Nephron progenitor cell (in vitro differentiated cells): Measurements from ENCODE around the gene UIMC1.
"Not testable (repeated sequence)": the region's sequence is repeated elsewhere in the genome, so short reads cannot be mapped to it uniquely, and the experiment has no call there.

Source experiments
- DNase-seq: peaks from one replicate; pipeline ENCODE4 v3.0.0; 2021
- H3K27ac Mint-ChIP-seq: 2 replicates; pipeline ENCODE4 v1.8.0; 2021; ENCODE audit warnings: mild to moderate bottlenecking, moderate library complexity, mixed read lengths
- H3K27me3 Mint-ChIP-seq: 2 replicates; pipeline ENCODE4 v1.8.0; 2021; ENCODE audit warnings: mild to moderate bottlenecking, low read depth, mixed read lengths; ENCODE audit not compliant: poor library complexity
- H3K36me3 Mint-ChIP-seq: 2 replicates; pipeline ENCODE4 v1.8.0; 2021; ENCODE audit warnings: low read depth, mixed read lengths
- H3K4me1 Mint-ChIP-seq: 2 replicates; pipeline ENCODE4 v1.8.0; 2021; ENCODE audit warnings: mixed read lengths
- H3K4me3 Mint-ChIP-seq: 2 replicates; pipeline ENCODE4 v1.8.0; 2021; ENCODE audit warnings: mild to moderate bottlenecking, moderate library complexity, mixed read lengths
- H3K9me3 Mint-ChIP-seq: 2 replicates; pipeline ENCODE4 v1.8.0; 2021; ENCODE audit warnings: mild to moderate bottlenecking, moderate library complexity, mixed read lengths
- CTCF ChIP-seq: fragments of 200-600 bp; sonication (generic); IDR thresholded peaks from 2 replicates; pipeline ENCODE4 v1.5.0; 2021; ENCODE audit warnings: antibody characterized with exemption

The UIMC1 gene

GRCh38 chr5:177006265-177006972, at the start of gene UIMC1:
TSS of gene UIMC1 (minus strand) at chr5:177006779. CDS start at chr5:176982615, 24,164 bp downstream.
- peak within 1 kb of the TSS; percentile 77 for H3K27ac Mint-ChIP-seq
- H3K4me3 Mint-ChIP-seq: peak within 1 kb of the TSS; percentile 93
- TF ChIP-seq CTCF: no peak
- peaks cover 8% of the 10 kb centered on the region for H3K36me3 Mint-ChIP-seq
- DNase-seq: peak; percentile 96
- H3K9me3 Mint-ChIP-seq: peaks cover under 1% of the 10 kb centered on the region
- H3K4me1 Mint-ChIP-seq: peaks cover 21% of the 10 kb centered on the region
- peaks cover 15% of the 10 kb centered on the region for H3K27me3 Mint-ChIP-seq

- Mint-ChIP-seq H3K4me1 (no peaks in the 10 kb centered on the region), H3K4me3 (no peak overlapping the region), H3K27me3 (no peaks in the 10 kb centered on the region), H3K27ac (no peak overlapping the region), H3K9me3 (no peaks in the 10 kb centered on the region), H3K36me3 (peaks cover 51% of the 10 kb centered on the region)
- DNase-seq: no peak
- TF ChIP-seq CTCF: no peak
Observed at GRCh38 chr5:177049285-177049684, 42.7 kb upstream of the UIMC1 start.

- not testable (repeated sequence) for DNase-seq, H3K4me1 Mint-ChIP-seq, H3K4me3 Mint-ChIP-seq, H3K27ac Mint-ChIP-seq, H3K9me3 Mint-ChIP-seq, H3K27me3 Mint-ChIP-seq
- peaks cover 54% of the 10 kb centered on the region for H3K36me3 Mint-ChIP-seq
Observed at GRCh38 chr5:177048531-177048930, 42.0 kb upstream of the UIMC1 start.

GRCh38 chr5:177045631-177046030, 39.1 kb upstream of the UIMC1 start:
- Mint-ChIP-seq H3K36me3 (peaks cover 58% of the 10 kb centered on the region), H3K27ac (no peak overlapping the region), H3K4me1 (no peaks in the 10 kb centered on the region), H3K4me3 (no peak overlapping the region), H3K9me3 (no peaks in the 10 kb centered on the region), H3K27me3 (no peaks in the 10 kb centered on the region)
- no peak for DNase-seq
- TF ChIP-seq CTCF: no peak

- H3K27ac Mint-ChIP-seq: peak overlapping the region; percentile 36
- no peak overlapping the region for H3K4me3 Mint-ChIP-seq
- H3K27me3 Mint-ChIP-seq: peaks cover 3% of the 10 kb centered on the region
- TF ChIP-seq CTCF: no peak
- H3K9me3 Mint-ChIP-seq: no peaks in the 10 kb centered on the region
- no peak for DNase-seq
- peaks cover 51% of the 10 kb centered on the region for H3K36me3 Mint-ChIP-seq
- no peaks in the 10 kb centered on the region for H3K4me1 Mint-ChIP-seq
Observed at GRCh38 chr5:177044641-177045040, 38.1 kb upstream of the UIMC1 start.

- Mint-ChIP-seq H3K27me3 (peaks cover 3% of the 10 kb centered on the region), H3K27ac (no peak overlapping the region), H3K9me3 (no peaks in the 10 kb centered on the region), H3K36me3 (peaks cover 51% of the 10 kb centered on the region), H3K4me3 (no peak overlapping the region), H3K4me1 (no peaks in the 10 kb centered on the region)
- no peak for TF ChIP-seq CTCF
- no peak for DNase-seq
Observed at GRCh38 chr5:177043958-177044357, 37.4 kb upstream of the UIMC1 start.
